AG04450 (cell line): ENCODE data around the gene RFX4. TPM values are rescaled to one million over a fixed set of nuclear protein-coding genes. Genes with fewer than 3 reads are reported as not detected.

Experiments
- CTCF ChIA-PET: fragments of 300-600, 350-600 bp; formaldehyde crosslinking; extraction: SDS; loops from one replicate; lab custom pipeline; 2022; ENCODE audit warnings: antibody characterized with exemption, inconsistent platforms; lab: Charles Lee
- POLR2A ChIA-PET: fragments of 350-600 bp; formaldehyde crosslinking; extraction: SDS; loops from one replicate; lab custom pipeline; 2021; ENCODE audit warnings: antibody characterized with exemption, inconsistent platforms; lab: Yijun Ruan, JAX
- DNase-seq: peaks from one replicate; pipeline ENCODE4 v3.0.0-alpha.2; 2011; ENCODE audit warnings: low read depth, low spot score
- H3K27ac ChIP-seq: one replicate; pipeline ENCODE4 v1.5.1; 2012; ENCODE audit warnings: low read depth, low read length, control low read depth
- H3K27me3 ChIP-seq: one replicate; pipeline ENCODE4 v1.6.0; 2012; ENCODE audit warnings: low read length; ENCODE audit not compliant: control insufficient read depth, insufficient read depth
- H3K4me3 ChIP-seq: 2 replicates; pipeline ENCODE4 v1.5.1; 2011; ENCODE audit warnings: mild to moderate bottlenecking, low read depth, low read length, control low read depth
- H3K9me3 ChIP-seq: 2 replicates; pipeline ENCODE4 v1.5.1; 2012; ENCODE audit warnings: low read length; ENCODE audit not compliant: control insufficient read depth, insufficient read depth
- polyA plus RNA-seq: library from polyadenylated mRNA; depleted of rRNA; stranded (reverse); fragments of >200 nt; gene quantifications from 2 replicates; pipeline ENCODE4 v1.2.3, GENCODE V29; 2011
- TF ChIP-seq, protein P1 (sequence below): IDR thresholded peaks from 2 replicates; pipeline ENCODE4 v1.5.1; 2011; ENCODE audit warnings: low read depth, low read length, control low read depth, inconsistent platforms

RFX4 gene
- polyA plus RNA-seq, 1 experiment: not detected

- POLR2A ChIA-PET: no interaction called here
- Histone ChIP-seq H3K27me3 (peaks cover 81% of the 10 kb centered on the region), H3K4me3 (no peak overlapping the region), H3K27ac (no peak overlapping the region), H3K9me3 (peaks cover 7% of the 10 kb centered on the region; the same call in 1 of the 2 replicates)
- CTCF ChIA-PET: no interaction called here
- TF ChIP-seq, protein P1, sequence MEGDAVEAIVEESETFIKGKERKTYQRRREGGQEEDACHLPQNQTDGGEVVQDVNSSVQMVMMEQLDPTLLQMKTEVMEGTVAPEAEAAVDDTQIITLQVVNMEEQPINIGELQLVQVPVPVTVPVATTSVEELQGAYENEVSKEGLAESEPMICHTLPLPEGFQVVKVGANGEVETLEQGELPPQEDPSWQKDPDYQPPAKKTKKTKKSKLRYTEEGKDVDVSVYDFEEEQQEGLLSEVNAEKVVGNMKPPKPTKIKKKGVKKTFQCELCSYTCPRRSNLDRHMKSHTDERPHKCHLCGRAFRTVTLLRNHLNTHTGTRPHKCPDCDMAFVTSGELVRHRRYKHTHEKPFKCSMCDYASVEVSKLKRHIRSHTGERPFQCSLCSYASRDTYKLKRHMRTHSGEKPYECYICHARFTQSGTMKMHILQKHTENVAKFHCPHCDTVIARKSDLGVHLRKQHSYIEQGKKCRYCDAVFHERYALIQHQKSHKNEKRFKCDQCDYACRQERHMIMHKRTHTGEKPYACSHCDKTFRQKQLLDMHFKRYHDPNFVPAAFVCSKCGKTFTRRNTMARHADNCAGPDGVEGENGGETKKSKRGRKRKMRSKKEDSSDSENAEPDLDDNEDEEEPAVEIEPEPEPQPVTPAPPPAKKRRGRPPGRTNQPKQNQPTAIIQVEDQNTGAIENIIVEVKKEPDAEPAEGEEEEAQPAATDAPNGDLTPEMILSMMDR: no peak
- no peak for DNase-seq
These were observed 584 bp upstream of the RFX4 start for GRCh38 chr12:106582249-106582591.

DNA sequence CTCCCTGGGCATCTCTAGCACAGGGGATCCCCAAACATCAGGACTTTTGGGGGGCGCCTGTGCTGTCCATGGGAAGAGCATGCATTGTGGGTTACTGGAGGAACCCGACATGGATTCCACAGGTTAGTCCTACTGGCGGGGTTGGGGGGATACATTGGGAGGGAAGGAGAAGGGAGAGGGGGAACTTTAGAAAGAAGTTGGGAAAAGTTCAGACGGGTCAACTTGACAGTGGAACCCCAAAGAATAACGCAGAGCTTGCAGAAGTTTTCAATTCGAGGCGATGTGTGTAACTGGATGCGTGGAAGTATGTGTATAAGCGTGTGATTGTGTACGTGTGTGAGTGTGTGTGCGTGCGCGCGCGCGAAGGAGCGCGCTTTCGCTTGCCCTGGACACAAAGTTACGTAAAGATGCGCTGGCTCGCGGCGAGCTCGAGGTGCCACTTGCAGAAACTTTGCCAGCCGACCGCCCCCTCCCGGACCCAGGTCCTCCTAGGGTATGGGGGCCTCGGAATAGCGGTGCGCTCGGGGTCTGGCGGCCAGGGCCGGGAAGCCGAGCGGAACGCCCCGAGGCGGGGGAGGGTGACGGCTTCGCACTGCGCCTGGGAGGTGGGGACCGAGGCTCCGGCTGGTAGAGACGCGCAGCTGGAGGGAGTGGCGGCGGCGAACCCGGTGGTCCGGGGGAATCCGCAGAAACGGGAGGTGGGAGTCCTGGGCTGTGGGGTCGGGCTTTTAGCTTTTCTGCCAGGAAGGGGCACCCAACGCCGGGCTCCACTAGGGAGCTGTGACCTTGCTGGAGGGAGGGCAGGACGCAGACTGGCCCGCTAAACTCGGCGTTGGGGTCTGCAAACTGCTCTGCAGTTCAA lies 669 bp downstream of the RFX4 start:
- H3K9me3 ChIP-seq: peaks cover 7% of the 10 kb centered on the region; the same call in 1 of the 2 replicates
- H3K27ac ChIP-seq: no peak overlapping the region
- CTCF ChIA-PET: no interaction called here
- DNase-seq: no peak
- H3K27me3 ChIP-seq: peaks cover 85% of the 10 kb centered on the region
- H3K4me3 ChIP-seq: peak overlapping the region; percentile 43
- POLR2A ChIA-PET: interaction anchor here (0.6 kb wide), 1 partner anchor 260 kb away, joined by 3 read pairs; no protein-coding TSS in a partner anchor
- TF ChIP-seq, protein P1: no peak

DNA sequence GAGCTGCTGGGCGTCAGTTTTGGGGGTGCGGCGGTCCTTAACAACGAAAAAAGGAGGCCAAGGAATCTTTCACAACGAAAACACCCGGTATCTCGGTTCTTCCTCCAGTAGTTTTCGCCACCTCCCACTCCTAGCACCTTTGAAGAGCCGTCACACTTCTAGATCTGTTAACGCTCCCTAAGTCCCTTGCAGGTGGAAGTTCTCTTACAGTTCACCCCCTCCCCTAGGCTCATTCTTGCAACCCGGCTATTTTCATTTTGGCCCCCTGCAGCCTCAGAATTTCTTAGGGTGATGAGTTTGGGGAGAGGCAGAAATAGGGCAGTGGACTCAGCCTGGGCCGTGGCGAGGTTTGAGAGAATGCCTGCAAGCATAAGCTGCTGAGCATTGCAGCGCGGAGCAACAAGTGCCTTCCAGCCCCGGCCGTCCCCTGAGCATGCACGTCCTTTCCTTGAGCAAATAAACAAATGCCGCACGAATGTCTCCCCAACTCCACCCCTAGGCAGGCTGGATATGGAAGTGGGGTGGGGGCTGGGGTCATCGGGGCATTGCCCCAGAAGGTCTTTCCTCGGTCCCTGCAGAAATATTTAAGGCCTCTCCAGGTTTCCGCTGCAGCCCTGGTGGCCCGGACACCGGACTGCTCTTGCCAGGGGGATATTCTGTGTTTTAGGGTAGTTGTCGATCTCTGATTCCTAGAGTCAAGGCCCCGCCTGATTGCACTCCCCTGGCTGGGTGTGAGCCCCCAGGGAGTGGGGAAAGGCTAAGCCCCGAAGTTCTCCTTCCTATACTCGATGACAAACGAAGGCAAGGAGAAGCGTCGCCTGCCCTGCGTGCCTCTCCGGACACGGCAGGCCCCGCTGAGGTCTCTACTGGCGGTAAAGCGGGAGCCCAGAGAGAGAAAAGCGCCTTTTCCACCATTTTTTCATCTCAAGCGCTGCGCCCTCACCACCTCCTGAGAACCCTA lies 1.6 kb downstream of the RFX4 start:
- POLR2A ChIA-PET: no interaction called here

DNA sequence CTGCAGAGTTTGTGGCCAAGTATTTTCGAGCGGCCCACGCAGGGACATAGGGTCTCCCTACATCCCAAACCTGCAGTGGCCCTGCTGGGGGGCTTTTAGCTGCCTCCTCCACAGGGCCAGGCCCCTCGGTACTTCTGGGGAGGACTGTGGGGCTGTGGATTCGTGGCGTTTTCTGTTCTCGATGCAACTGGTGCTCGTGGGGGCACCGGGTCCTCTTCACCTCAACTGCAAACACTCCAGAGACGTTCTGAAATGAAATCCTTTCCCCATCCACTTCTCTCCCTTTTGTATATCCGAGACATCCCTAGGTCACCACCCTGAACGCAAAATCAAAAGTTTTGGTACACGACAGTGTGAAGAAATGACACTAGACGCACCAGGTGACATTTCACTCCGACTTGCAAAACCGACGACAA lies 2.3 kb downstream of the RFX4 start:
- CTCF ChIA-PET: no interaction called here
- Histone ChIP-seq H3K27ac (no peak overlapping the region), H3K4me3 (no peak overlapping the region), H3K9me3 (peaks cover 7% of the 10 kb centered on the region; the same call in 1 of the 2 replicates), H3K27me3 (peaks cover 85% of the 10 kb centered on the region)
- POLR2A ChIA-PET: no interaction called here
- DNase-seq: no peak
- TF ChIP-seq, protein P1: no peak

More for the DNA sequence above, 1.6 kb downstream of the RFX4 start:
- DNase-seq: no peak
- Histone ChIP-seq H3K27ac (no peak overlapping the region), H3K27me3 (peaks cover 90% of the 10 kb centered on the region), H3K4me3 (no peak overlapping the region), H3K9me3 (peaks cover 7% of the 10 kb centered on the region; the same call in 1 of the 2 replicates)
- TF ChIP-seq, protein P1: no peak
- CTCF ChIA-PET: no interaction called here
